Retinal pigment epithelial cell (primary cell): ENCODE results near the gene UBAC2.

Source experiments
- DNase-seq: peaks from one replicate; pipeline ENCODE4 v3.0.0-alpha.2; 2010; ENCODE audit warnings: low read depth
- H3K4me3 ChIP-seq: 2 replicates; pipeline ENCODE4 v1.5.1; 2011; ENCODE audit warnings: mild to moderate bottlenecking, low read length, control low read depth, moderate library complexity
- CTCF ChIP-seq: conservative IDR thresholded peaks from 2 replicates; pipeline ENCODE4 v1.5.1; 2011; ENCODE audit warnings: low read depth, low read length, control low read depth, inconsistent platforms

UBAC2 gene

DNA sequence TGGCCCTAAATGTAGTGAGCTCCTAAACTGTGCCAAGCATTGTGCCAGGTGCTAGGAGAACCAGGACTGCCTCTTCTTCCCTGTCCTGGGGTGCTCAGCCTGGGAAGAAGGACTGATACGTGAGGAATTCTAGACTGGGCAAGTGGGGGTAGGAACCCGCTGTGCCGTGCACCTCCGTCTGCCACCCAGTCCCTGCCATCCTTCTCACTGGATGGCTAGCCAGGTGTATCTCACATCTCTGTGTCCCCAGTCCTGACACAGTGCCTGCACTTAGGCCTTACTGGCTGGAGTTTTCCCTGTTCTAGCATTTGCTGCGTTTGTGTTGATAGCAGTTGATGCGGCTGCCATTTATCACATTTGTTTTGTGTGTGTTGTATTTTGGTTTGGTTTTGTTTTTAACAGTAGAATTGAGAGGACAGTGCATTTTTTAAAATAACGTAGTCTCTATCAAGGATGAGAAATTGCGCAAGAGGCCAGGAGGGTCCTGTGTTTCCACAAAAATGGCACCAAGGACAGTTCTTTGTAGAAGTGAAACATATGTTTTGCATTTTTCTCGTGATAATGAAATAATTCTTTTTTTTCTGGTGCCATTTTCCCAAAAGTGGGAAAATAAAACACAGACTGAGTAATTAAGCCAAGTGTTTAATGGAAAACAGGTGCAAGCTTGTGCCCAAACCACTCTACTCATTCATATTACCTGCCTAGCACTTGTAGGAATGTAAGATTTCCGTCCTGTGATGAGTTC is 111.3 kb downstream of the UBAC2 start:
- no peak for TF ChIP-seq CTCF
- no peak for DNase-seq
- H3K4me3 ChIP-seq, result no peak overlapping the region

GRCh38 chr13:99312493-99312883 is 111.8 kb downstream of the UBAC2 start:
- no peak for TF ChIP-seq CTCF
- DNase-seq, result no peak
- no peak overlapping the region for H3K4me3 ChIP-seq

DNA sequence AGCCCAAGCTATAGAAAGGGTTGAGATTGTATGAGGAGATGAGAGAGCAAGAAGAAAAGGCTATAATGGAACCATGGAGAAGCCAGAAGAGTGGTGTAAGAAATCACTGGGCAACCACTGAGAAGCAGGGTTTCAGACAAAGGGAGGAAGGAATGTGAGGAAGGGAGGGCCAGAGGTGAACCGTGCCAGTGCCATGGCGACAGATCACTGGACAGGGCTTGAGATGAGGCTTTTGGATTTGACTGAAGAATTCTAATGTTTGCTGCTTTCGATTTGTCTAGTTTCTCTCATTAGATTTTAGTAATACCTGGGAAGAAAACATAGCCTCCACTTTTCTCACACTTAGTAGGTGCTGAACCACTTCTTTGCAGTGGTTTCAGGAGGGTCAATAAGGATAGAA is 112.8 kb downstream of the UBAC2 start:
- no peak for TF ChIP-seq CTCF
- DNase-seq, result no peak

GRCh38 chr13:99313941-99314340 is 113.3 kb downstream of the UBAC2 start:
- TF ChIP-seq CTCF, result no peak

More for the DNA sequence above, 112.8 kb downstream of the UBAC2 start:
- no peak overlapping the region for H3K4me3 ChIP-seq

DNA sequence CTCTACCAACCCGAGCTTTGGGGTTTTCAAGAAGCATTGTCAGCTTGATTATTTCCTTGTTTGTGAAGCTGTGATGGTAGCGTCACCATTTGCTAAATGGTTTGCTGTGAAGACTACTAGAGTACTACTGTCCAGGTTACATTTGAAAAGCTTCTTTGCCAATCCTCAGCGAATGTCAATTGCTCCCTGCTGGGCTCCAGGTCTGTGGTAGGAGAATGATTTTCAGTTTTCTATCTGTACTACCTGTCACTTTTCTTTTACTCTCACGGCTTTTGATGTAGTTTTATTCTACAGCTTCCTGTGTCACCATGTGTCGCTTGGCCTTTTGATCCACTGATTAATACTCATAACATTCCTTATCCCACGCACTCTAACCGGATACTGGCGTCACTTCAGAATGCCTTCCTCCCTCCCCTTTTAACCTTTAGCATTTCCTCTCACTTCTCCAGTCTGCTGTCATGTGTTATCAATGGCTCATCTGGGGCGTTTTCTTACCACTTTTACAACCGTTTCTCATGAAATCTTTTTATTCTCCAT is 114.1 kb downstream of the UBAC2 start:
- TF ChIP-seq CTCF, result no peak
- H3K4me3 ChIP-seq, result no peak overlapping the region
- DNase-seq, result no peak

More at GRCh38 chr13:99313941-99314340, 113.3 kb downstream of the UBAC2 start:
- DNase-seq, result no peak
- H3K4me3 ChIP-seq, result no peak overlapping the region

GRCh38 chr13:99315186-99315585 is 114.5 kb downstream of the UBAC2 start:
- H3K4me3 ChIP-seq, result no peak overlapping the region
- DNase-seq, result no peak
- TF ChIP-seq CTCF, result no peak

GRCh38 chr13:99316224-99316623 is 115.6 kb downstream of the UBAC2 start:
- no peak for DNase-seq
- TF ChIP-seq CTCF, result no peak
- H3K4me3 ChIP-seq, result no peak overlapping the region
